GM12878 (cell line): ENCODE data around the gene PRKCE. TPM values are rescaled to one million over a fixed set of nuclear protein-coding genes. Genes with fewer than 3 reads are reported as not detected.
A peak's percentile ranks its signal among the peaks of the same experiment; 100 is the strongest.

Source experiments
- ATAC-seq: fragments of 200-7000 bp; cut with Tn5 transposase; 3 replicates; pipeline ENCODE4 v1.9.1; 2020; ENCODE audit warnings: mild to moderate bottlenecking, moderate library complexity
- BruUV-seq: library from RNA; stranded (reverse); fragments of 400-500 nt; replicated peaks from 2 replicates; lab custom pipeline; 2021; lab: Mats Ljungman, UMichigan
- CTCF ChIA-PET: fragments of 300-600 bp; sonication (Branson Sonifier 250); formaldehyde crosslinking; extraction: SDS; loops from one replicate; lab custom pipeline; 2021; ENCODE audit warnings: inconsistent platforms; lab: Yijun Ruan, JAX
- POLR2A ChIA-PET: fragments of 350-600 bp; formaldehyde crosslinking; extraction: SDS; loops from one replicate; lab custom pipeline; 2021; ENCODE audit warnings: inconsistent platforms; lab: Charles Lee
- RAD21 ChIA-PET: fragments of 300-600 bp; sonication (Branson Sonifier 250); formaldehyde crosslinking; loops from one replicate; lab custom pipeline; 2023; ENCODE audit warnings: antibody characterized with exemption; ENCODE audit not compliant: unreplicated experiment; lab: Charles Lee
- SMC1A ChIA-PET: fragments of 300-600 bp; sonication (Branson Sonifier 250); formaldehyde crosslinking; loops from one replicate; lab custom pipeline; 2023; ENCODE audit not compliant: unreplicated experiment, uncharacterized antibody; lab: Charles Lee
- DNase-seq: peaks from one replicate; pipeline ENCODE4 v3.0.0-alpha.2; 2011; ENCODE audit warnings: low read depth, low spot score
- FAIRE-seq: peaks from 3 replicates; lab custom pipeline; 2011; peaks lifted over from hg19 to GRCh38; lab: Jason Lieb, UNC
- H2AFZ ChIP-seq: 2 replicates; pipeline ENCODE4 v1.6.0; 2011; ENCODE audit warnings: low read depth, low read length, control low read depth; ENCODE audit not compliant: control insufficient read depth
- H3K27ac ChIP-seq: 2 replicates; pipeline ENCODE4 v1.5.1; 2011; ENCODE audit warnings: control low read depth; ENCODE audit not compliant: control insufficient read depth, insufficient read depth
- H3K27me3 ChIP-seq, 2 experiments: replicated peaks in 1 of 2; 2 replicates each; pipeline versions ENCODE4 v1.6.0 to v1.6.1; 2011; ENCODE audit warnings: low read length in 1 of 2; ENCODE audit not compliant: control insufficient read depth in 2 of 2, insufficient read depth in 2 of 2
- H3K36me3 ChIP-seq, 2 experiments: 2 replicates each; pipeline ENCODE4 v1.5.1; 2011; ENCODE audit warnings: low read length in 1 of 2; ENCODE audit not compliant: control insufficient read depth in 2 of 2, insufficient read depth in 2 of 2
- H3K4me1 ChIP-seq: 2 replicates; pipeline ENCODE4 v1.6.1; 2011; ENCODE audit warnings: mild to moderate bottlenecking, low read length, moderate library complexity, mixed read lengths; ENCODE audit not compliant: control insufficient read depth, insufficient read depth
- H3K4me2 ChIP-seq: 2 replicates; pipeline ENCODE4 v1.6.0; 2011; ENCODE audit warnings: control low read depth; ENCODE audit not compliant: control insufficient read depth, insufficient read depth
- H3K4me3 ChIP-seq: fragments of 200-600 bp; sonication (generic); 2 replicates; pipeline ENCODE4 v1.5.1; 2016
- H3K79me2 ChIP-seq: 2 replicates; pipeline ENCODE4 v1.6.0; 2011; ENCODE audit warnings: low read length; ENCODE audit not compliant: control insufficient read depth, insufficient read depth
- H3K9ac ChIP-seq: 2 replicates; pipeline ENCODE4 v1.8.0; 2011; ENCODE audit warnings: low read length, control low read depth, mixed read lengths; ENCODE audit not compliant: control insufficient read depth, insufficient read depth
- H3K9me3 ChIP-seq: replicated peaks from 3 replicates; pipeline ENCODE4 v1.5.1; 2011; ENCODE audit warnings: mild to moderate bottlenecking, low read length; ENCODE audit not compliant: control insufficient read depth, insufficient read depth
- H4K20me1 ChIP-seq: 2 replicates; pipeline ENCODE4 v1.6.0; 2011; ENCODE audit not compliant: control insufficient read depth, insufficient read depth
- ATF7 ChIP-seq: fragments of 450-650 bp; IDR thresholded peaks from 2 replicates; pipeline ENCODE4 v1.6.1; 2016; ENCODE audit warnings: low read depth, mild to moderate bottlenecking
- BCL3 ChIP-seq: IDR thresholded peaks from 2 replicates; pipeline ENCODE4 v1.6.1; 2011; ENCODE audit warnings: borderline replicate concordance, low read depth, mild to moderate bottlenecking, moderate library complexity, low read length; ENCODE audit not compliant: insufficient read depth, poor library complexity, severe bottlenecking
- CEBPB ChIP-seq, 2 experiments: fragments of 150-350 bp in 1 of 2; IDR thresholded peaks; 2 replicates each; pipeline ENCODE4 v1.6.1; 2012 to 2014; ENCODE audit warnings: low read depth in 2 of 2, low read length in 2 of 2, borderline replicate concordance in 1 of 2, inconsistent platforms in 1 of 2
- ETV6 ChIP-seq, 2 experiments: fragments of 450-650 bp in 1 of 2; IDR thresholded peaks in 1 of 2; conservative IDR thresholded peaks in 1 of 2; 2 replicates each; pipeline ENCODE4 v1.6.1; 2014; ENCODE audit warnings: antibody characterized with exemption in 1 of 2, borderline replicate concordance in 1 of 2, low read depth in 1 of 2, mild to moderate bottlenecking in 1 of 2, moderate library complexity in 1 of 2
- HDGF ChIP-seq: fragments of 450-650 bp; IDR thresholded peaks from 2 replicates; pipeline ENCODE4 v1.6.1; 2016; ENCODE audit warnings: antibody characterized with exemption
- LARP7 ChIP-seq: fragments of 450-650 bp; IDR thresholded peaks from 2 replicates; pipeline ENCODE4 v1.6.1; 2017; ENCODE audit warnings: mild to moderate bottlenecking
- MAX ChIP-seq: IDR thresholded peaks from 2 replicates; pipeline ENCODE4 v1.6.1; 2012; ENCODE audit warnings: low read depth, low read length, improper control_type of control experiment
- NKRF ChIP-seq: fragments of 450-650 bp; conservative IDR thresholded peaks from 2 replicates; pipeline ENCODE4 v1.6.1; 2017; ENCODE audit warnings: mild to moderate bottlenecking, moderate library complexity
- NR2C1 ChIP-seq: fragments of 450-650 bp; IDR thresholded peaks from 2 replicates; pipeline ENCODE4 v1.6.1; 2017; ENCODE audit warnings: antibody characterized with exemption, mild to moderate bottlenecking, moderate library complexity
- RAD21 ChIP-seq: IDR thresholded peaks from 2 replicates; pipeline ENCODE4 v1.6.1; 2011; ENCODE audit warnings: mild to moderate bottlenecking, low read depth, low read length, moderate library complexity; ENCODE audit not compliant: insufficient read depth
- REST ChIP-seq: IDR thresholded peaks from 2 replicates; pipeline ENCODE4 v1.6.1; 2012; ENCODE audit warnings: mild to moderate bottlenecking, low read depth, low read length
- SPI1 ChIP-seq: IDR thresholded peaks from 2 replicates; pipeline ENCODE4 v1.6.1; 2011; ENCODE audit warnings: low read depth, mild to moderate bottlenecking, low read length, moderate library complexity, borderline replicate concordance; ENCODE audit not compliant: insufficient read depth
- SREBF2 ChIP-seq: IDR thresholded peaks from 2 replicates; pipeline ENCODE4 v1.6.1; 2012; ENCODE audit warnings: mild to moderate bottlenecking, low read length
- TCF12 ChIP-seq: IDR thresholded peaks from 2 replicates; pipeline ENCODE4 v1.6.1; 2011; ENCODE audit warnings: low read depth, mild to moderate bottlenecking, low read length
- ZNF217 ChIP-seq: fragments of 450-650 bp; IDR thresholded peaks from 2 replicates; pipeline ENCODE4 v1.6.1; 2017; ENCODE audit warnings: antibody characterized with exemption, mild to moderate bottlenecking
- WGBS: methylation state at CpG from one replicate; pipeline ENCODE4 v1.1.6; 2016; ENCODE audit warnings: low lambda C conversion rate; ENCODE audit not compliant: insufficient replicate concordance, insufficient coverage; ENCODE audit errors: missing lambda C conversion rate; 5-methylcytosine and 5-hydroxymethylcytosine counted together
- in situ Hi-C: fragments of 300-500 bp; cut with MboI; formaldehyde crosslinking; loops from 9 replicates; pipeline ENCODE4 v1.14.3; 2018; ENCODE audit warnings: mixed read lengths
- intact Hi-C: fragments of 100-400 bp; cut with micrococcal nuclease; formaldehyde crosslinking; loops from one replicate; pipeline ENCODE4 v1.14.2; 2022; ENCODE audit not compliant: unreplicated experiment
- polyA plus RNA-seq, 11 experiments: library from polyadenylated mRNA; depleted of rRNA in 4 of 11; unstranded in 6 of 11; stranded (reverse) in 5 of 11; fragments of >200 nt; fragmentation: Nextera tagmentation in 4 of 11; fragmentation: Illumina TruSeq in 1 of 11; extraction: Ambion mirVana in 4 of 11; extraction: Trizol in 1 of 11; gene quantifications; 1 replicate in 1 of 11; 2 replicates in 10 of 11; pipeline versions ENCODE4 v1.2.1 to v1.2.3, GENCODE V29; 2011 to 2016; ENCODE audit warnings: inconsistent platforms in 2 of 11, missing spikeins in 2 of 11, low read depth in 1 of 11
- total RNA-seq, 4 experiments: library from RNA; depleted of rRNA in 3 of 4; stranded (reverse); fragments of >200 nt in 3 of 4; fragmentation: Illumina TruSeq in 1 of 4; extraction: Trizol in 1 of 4; gene quantifications; 2 replicates each; pipeline versions ENCODE4 v1.2.1 to v1.2.3, GENCODE V29; 2013 to 2021

PRKCE gene
- total and polyA plus RNA-seq, 10 of the 15 experiments (the other 5 are each of a cell fraction or from before 2014, with no cell fraction given): 2.6 to 28.2 (median 11.3) TPM

- no peak overlapping the region for H3K4me3 ChIP-seq
- ChIA-PET RAD21 (interaction anchor here (1.0 to 2.6 kb wide), 5 partner anchors 12 to 271 kb away, joined by 3 to 6 read pairs (median 4); no protein-coding TSS in a partner anchor), SMC1A (interaction anchor here (0.9 to 5.4 kb wide), 3 partner anchors 8 to 136 kb away, joined by 3 to 35 read pairs (median 7); no protein-coding TSS in a partner anchor), CTCF (interaction anchor here (0.7 to 3.5 kb wide), 4 partner anchors 10 to 272 kb away, joined by 3 to 13 read pairs (median 8); no protein-coding TSS in a partner anchor), POLR2A (interaction anchor here (0.9 kb wide), 1 partner anchor 9 kb away, joined by 3 read pairs; no protein-coding TSS in a partner anchor)
- 68% methylated on average over 6 of the region's 6 CpGs for WGBS
- H3K27ac ChIP-seq: no peak overlapping the region
- ATAC-seq (0 out of 3 replicates have a peak, but pooled peaks have one; percentile 28), DNase-seq (no peak), FAIRE-seq (no peak)
- no TSS peak for BruUV-seq
- H3K79me2 ChIP-seq: no peaks in the 10 kb centered on the region
- H2AFZ ChIP-seq: no peak overlapping the region
- no peak overlapping the region for H3K4me2 ChIP-seq
- in situ Hi-C loops (no loop called here), intact Hi-C loops (no loop called here)
- H3K27me3 ChIP-seq: no peaks in the 10 kb centered on the region
- H3K9ac ChIP-seq: no peak overlapping the region
- peaks cover 0 to 2% of the 10 kb centered on the region in 2 experiments; a peak in 1 of 4 replicates for H3K36me3 ChIP-seq
- no peaks in the 10 kb centered on the region for H3K4me1 ChIP-seq
- no peaks in the 10 kb centered on the region; the same call in 2 of the 3 replicates for H3K9me3 ChIP-seq
- H4K20me1 ChIP-seq: no peaks in the 10 kb centered on the region
- TF ChIP-seq HDGF (no peak), SPI1 (no peak), SREBF2 (no peak), NKRF (no peak), RAD21 (no peak), BCL3 (no peak), ETV6 (conservative IDR thresholded peaks at IDR 0.05 in 1 of 2, IDR thresholded peaks at IDR 0.05 in 1 of 2; ENCODE audit: borderline replicate concordance in 1 of 2, low read depth in 1 of 2) (no peak), NR2C1 (no peak), ATF7 (no peak), REST (no peak), LARP7 (no peak), ZNF217 (no peak), TCF12 (no peak), CEBPB (IDR thresholded peaks at IDR 0.05; ENCODE audit: borderline replicate concordance in 1 of 2, low read depth in 2 of 2, low read length in 2 of 2) (no peak), MAX (no peak)
These were observed 440.6 kb downstream of the PRKCE start for GRCh38 chr2:46091961-46092667.
